ENCODE results near the gene RELL1.

DNA sequence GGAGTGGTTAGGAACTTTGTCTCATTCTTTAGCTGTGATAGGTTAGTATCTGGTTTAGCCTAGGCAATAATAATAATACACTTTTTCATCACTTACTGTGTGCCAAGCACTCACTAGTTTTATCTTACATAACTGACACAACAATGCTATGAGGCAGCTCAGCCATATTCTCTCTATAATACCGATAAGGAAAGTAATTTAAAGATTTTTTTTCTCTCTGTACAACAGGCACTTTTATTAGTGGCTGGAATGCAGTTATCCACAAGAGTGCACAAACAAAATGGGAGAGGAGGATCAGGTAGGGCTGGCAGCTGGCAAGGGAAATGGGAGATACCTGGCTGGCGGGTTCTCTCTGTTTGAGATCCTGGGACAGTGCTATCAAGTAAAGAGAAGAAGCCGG is 7.6 kb downstream of the RELL1 start:
- TF ChIP-seq, protein P1, sequence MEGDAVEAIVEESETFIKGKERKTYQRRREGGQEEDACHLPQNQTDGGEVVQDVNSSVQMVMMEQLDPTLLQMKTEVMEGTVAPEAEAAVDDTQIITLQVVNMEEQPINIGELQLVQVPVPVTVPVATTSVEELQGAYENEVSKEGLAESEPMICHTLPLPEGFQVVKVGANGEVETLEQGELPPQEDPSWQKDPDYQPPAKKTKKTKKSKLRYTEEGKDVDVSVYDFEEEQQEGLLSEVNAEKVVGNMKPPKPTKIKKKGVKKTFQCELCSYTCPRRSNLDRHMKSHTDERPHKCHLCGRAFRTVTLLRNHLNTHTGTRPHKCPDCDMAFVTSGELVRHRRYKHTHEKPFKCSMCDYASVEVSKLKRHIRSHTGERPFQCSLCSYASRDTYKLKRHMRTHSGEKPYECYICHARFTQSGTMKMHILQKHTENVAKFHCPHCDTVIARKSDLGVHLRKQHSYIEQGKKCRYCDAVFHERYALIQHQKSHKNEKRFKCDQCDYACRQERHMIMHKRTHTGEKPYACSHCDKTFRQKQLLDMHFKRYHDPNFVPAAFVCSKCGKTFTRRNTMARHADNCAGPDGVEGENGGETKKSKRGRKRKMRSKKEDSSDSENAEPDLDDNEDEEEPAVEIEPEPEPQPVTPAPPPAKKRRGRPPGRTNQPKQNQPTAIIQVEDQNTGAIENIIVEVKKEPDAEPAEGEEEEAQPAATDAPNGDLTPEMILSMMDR (IDR thresholded peaks at IDR 0.05; ENCODE audit: insufficient read depth, low read depth, low read length): no peak
- no peak for TF ChIP-seq EZH2 (IDR thresholded peaks at IDR 0.05; ENCODE audit: insufficient read depth, low read length)
